Measurements from ENCODE around the gene IL26.

Gene IL26

GRCh38 chr12:68267892-68268396, 42.3 kb upstream of the IL26 start:
- TF ChIP-seq CTCF (IDR thresholded peaks at IDR 0.05; ENCODE audit: low read depth, low read length, missing control alignments), result no peak
- DNase-seq (ENCODE audit: low read depth), result no peak
- no peak overlapping the region for H3K4me3 ChIP-seq (ENCODE audit: low read depth, low read length)

- no peak overlapping the region for H3K4me3 ChIP-seq (ENCODE audit: low read depth, low read length)
- no peak for DNase-seq (ENCODE audit: low read depth)
- no peak for TF ChIP-seq CTCF (IDR thresholded peaks at IDR 0.05; ENCODE audit: low read depth, low read length, missing control alignments)
Observed at GRCh38 chr12:68264857-68265256, 39.2 kb upstream of the IL26 start.

- H3K4me3 ChIP-seq (ENCODE audit: low read depth, low read length), result no peak overlapping the region
- TF ChIP-seq CTCF (IDR thresholded peaks at IDR 0.05; ENCODE audit: low read depth, low read length, missing control alignments), result no peak
- DNase-seq (ENCODE audit: low read depth), result no peak
Observed at GRCh38 chr12:68264158-68264855, 38.7 kb upstream of the IL26 start.

GRCh38 chr12:68263366-68263765, 37.8 kb upstream of the IL26 start:
- no peak for TF ChIP-seq CTCF (IDR thresholded peaks at IDR 0.05; ENCODE audit: low read depth, low read length, missing control alignments)
- DNase-seq (ENCODE audit: low read depth), result no peak
- no peak overlapping the region for H3K4me3 ChIP-seq (ENCODE audit: low read depth, low read length)

GRCh38 chr12:68261896-68262295, 36.3 kb upstream of the IL26 start:
- no peak overlapping the region for H3K4me3 ChIP-seq (ENCODE audit: low read depth, low read length)
- TF ChIP-seq CTCF (IDR thresholded peaks at IDR 0.05; ENCODE audit: low read depth, low read length, missing control alignments), result no peak
- DNase-seq (ENCODE audit: low read depth), result no peak

- DNase-seq (ENCODE audit: low read depth), result no peak
- no peak overlapping the region for H3K4me3 ChIP-seq (ENCODE audit: low read depth, low read length)
- TF ChIP-seq CTCF (IDR thresholded peaks at IDR 0.05; ENCODE audit: low read depth, low read length, missing control alignments), result no peak
Observed at GRCh38 chr12:68260153-68260552, 34.5 kb upstream of the IL26 start.
